HG03558 (cell line): Measurements from ENCODE around the gene XPR1.

Source experiments
- ATAC-seq: cut with Tn5 transposase; IDR thresholded peaks from one replicate; pipeline ENCODE4 v1.9.1; 2021; ENCODE audit warnings: moderate number of reproducible peaks; ENCODE audit not compliant: unreplicated experiment; ENCODE audit errors: extremely low read depth

Gene XPR1

DNA sequence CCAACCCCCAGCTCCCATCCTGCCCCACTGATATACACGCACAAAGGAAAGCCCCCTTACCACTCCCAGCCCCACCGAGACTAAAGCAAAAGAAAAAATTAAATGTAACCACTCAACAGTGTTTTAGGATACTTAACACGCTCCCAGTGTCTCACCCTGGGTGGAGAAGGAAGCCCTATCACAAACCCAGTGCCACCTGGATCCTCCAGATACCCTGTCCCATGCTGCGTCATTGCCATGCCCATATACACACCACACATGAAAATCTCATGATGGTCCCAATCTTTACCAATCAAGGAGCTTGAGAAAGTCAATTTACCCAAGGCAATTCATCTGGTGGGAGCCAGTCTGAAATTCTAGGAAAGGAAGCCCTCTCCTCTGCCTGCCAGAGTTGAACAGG, 292.1 kb downstream of the XPR1 start:
- ATAC-seq: no peak

DNA sequence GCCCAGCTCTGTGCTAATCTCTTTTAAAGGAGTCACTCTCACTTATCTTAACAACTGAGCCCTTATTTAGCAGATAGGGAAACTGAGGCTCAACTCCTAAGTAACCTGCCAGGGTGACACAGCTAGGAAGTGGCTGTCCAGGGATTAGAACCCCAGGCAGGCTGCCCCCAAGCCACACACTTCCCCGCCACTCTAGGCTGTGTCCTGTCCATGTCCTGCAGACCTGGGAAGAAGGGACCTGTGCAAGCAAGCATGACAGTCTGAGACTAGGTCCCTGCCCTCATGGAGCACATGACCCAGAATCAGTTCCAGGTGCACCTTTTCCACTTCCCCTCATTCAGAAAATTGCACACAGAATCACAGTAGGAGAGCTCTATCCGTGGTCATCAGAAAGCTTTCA, 293.1 kb downstream of the XPR1 start:
- no peak for ATAC-seq

DNA sequence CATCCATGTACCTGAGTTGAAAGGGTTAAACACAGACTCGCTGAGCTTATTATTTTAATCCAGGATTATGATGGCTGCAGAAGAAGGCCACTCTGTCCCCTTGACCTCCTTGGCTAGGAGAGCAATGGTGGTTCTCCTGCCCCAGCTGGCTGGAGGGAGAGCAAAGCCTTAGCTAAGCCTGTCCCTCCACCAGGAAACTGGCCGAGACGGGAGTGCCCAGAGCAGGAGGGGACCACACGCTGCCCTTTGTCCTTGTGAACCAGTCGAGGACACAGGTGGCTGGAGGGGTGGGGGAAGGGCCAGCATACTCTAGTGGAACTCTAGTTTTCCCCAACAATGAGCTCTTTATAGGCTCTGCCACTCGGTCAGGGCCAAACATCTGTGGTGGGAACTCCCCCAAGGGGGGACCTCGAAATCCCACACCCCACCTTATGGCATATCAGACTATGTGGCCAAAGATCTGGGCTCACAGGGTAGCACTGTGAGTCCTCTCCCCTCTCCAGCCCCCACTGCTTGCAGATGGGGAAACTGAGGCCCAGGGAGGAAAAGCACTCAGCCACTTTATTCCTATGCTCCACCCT, 293.7 kb downstream of the XPR1 start:
- ATAC-seq: no peak

DNA sequence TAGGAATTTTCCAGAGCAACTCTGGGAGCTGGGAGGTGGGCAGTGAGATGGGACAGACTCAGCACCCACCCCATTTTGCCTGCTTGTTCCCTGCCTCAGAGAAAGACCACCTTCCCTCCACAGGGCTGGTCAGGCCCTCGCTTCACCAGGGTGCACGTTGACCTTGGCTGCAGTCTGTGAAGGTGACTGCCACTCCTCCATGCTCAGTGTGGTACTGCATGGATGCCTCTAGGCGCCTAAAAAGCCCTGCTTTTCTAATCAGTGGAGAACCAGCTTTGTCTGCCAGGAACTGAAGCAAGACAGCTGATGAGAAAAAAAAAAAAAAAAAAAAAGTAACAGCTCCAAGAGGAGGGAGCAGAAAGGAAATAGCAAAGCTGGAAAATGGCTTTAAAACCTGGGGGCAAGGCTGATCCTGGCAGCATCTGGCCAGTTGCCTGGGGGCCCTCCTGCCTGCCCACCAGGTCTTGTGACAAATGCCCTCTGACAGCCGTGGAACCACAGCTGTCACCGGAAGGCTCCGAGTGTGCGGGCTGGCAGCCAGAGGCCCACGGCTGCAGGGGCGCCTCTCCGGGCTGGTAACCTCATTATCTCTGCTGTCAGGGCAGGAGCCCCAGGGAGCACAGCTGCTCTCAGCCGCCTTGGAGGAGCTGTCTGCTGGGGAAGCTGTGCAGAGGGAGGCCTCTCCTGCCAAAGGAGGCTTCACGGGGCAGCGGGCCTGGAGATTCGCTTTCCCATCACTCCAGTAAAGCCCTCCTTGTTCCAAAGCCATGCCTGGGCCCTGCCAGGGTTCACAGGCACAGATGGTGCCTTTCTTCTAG, 294.6 kb downstream of the XPR1 start:
- no peak for ATAC-seq

DNA sequence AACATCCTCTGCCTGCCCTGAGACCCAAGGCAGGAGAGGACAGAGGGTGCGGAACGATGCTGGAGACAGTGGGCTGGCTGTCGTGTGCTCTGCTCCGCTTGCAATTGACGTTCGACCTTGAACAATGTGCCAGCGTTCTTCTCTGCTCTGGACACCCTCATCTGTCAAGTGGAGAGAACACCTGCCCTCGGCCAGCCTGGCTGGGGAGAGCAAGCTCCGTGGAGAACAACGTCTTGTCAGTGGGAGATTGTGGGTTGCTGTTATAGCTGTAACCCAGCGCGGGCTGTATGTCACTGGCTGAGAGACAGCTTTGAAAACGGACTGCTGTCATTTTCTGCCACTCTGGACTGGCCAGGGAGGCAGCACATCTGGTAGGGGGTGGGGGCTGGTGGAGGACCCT, 295.5 kb downstream of the XPR1 start:
- ATAC-seq: no peak

DNA sequence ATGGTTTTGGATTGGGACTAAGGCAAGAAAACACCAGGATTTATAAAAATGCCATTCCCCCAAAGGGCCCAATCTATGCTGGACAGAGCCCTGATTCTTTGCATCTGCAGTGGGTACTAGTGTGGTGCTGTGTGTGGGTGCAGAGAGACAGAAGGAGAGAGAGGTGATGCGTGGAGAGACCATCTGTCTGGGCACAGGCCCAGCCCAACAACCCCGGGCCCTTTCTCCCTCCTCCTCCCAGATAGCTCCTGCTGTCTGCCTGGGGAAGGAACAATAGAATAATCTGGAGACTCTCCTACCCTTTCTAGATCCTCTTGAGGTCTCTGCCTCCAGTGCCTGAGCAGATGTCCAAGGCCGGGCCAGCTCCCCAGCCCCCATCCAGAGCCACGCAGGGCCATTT, 296.0 kb downstream of the XPR1 start:
- no peak for ATAC-seq

DNA sequence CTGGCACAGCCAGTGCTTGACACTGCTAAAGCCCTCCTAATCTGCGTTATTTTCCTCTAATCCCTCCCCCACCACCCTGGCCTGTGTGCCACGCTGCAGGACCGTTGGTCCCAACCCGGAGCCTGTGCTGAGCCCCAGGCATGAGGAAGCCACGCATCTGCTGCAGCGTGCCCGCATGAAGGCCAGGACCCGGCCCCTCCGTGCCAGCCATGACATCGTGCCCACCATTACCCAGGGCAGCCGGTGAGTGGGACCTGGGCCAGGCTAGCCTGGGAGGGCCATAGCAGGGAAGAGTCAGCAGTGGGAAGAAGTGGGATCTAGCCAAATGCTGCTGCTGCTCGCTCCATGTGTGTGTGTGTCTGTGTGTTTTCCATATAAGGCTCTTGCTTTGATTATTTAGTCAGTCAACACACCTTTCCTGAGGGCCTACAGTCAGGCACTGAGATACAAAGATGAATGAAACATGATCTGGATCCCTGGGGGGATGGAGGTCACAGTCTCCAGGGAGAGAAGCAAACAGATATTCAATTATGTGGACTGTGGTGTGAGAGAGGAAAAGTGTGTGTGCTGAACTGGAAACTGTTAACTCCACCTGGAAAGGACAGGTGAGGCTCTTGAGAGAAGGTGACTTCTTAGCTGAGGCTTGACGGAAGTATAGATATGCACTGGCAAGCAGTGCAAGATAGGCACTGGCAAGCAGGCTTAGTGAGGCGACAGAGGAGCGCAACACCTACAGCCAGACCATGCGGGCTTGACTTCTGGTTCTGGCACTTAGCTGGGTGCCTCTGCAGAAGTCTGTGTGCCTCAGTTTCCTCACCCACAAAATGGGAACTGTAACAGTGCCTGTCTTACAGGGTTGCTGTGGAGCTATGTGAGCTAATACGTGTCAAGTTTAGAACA, 296.8 kb downstream of the XPR1 start:
- ATAC-seq: no peak

DNA sequence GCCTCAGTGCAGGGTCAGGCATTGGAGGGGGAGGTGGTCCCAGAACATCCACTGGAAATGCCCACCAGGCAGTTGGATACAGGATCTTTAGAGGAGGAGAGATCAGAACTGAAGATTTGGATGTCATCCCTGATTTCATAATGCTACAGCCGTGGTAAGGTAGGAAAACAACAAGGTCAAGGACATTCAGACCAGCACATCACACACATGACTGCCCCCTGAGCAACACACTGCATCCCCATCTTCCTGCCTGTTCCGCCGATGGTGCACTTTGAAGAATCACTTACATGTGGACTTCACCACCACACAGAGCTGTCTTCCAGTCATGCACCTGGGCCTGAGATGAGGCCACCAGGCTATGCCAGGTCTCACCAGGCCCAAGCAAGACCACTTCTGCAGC, 297.6 kb downstream of the XPR1 start:
- no peak for ATAC-seq

DNA sequence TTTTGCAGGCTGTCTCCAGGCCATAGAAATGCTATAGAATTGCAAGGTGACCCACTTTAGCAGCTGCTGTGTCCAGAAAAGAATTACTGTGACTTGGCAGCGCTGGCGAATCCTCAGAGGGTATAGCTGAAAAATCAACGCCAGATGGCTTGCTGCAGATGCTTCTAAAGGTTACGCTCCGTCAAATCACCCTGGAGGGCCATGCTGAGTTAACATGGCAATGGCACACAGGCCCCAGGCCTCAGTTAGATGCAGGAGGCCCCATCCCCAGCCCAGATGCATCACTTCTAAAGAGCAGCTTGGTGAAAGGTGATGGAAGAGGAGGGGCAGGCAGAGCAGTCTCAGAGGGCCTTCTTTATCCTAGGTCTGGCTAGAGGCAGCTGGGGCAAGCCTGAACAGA, 298.9 kb downstream of the XPR1 start:
- ATAC-seq: no peak

DNA sequence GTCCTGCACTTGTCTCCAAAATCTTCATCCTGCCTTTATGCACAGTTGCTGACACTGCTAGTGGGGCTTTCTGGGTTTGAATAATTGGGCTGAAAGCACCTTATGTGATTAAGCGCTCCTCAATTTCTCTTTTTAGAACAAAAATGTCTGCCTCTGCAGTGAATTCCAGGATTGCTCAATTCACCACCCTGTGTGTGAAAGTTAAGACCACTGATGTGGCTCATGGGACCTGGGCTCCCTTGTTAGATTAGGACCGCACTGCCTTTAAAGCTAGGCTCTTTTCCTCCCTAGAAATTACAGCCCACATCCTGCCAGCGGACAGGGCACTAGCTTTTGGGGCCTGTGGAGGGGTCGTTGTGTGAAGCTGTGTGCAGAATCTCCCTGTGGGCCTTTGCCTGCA, 299.7 kb downstream of the XPR1 start:
- no peak for ATAC-seq

DNA sequence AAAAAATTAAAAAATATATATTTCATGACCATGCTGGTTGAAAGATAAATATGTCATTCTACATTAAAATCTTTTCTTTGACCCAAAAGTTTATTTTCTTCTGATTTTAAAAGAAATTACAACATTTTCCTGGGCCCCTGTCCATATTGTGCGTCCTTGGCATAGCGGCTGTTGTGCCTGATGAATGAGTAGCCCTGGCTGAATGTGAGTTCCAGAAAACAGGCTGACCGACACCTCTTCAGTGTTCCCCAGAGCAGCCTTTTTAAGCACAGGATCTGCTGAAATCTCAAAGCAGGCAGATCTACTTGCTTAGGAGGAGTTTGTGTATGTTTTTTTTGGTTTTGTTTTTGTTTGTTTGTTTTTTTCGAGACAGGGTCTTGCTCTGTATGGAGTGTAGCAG, 300.6 kb downstream of the XPR1 start:
- no peak for ATAC-seq

DNA sequence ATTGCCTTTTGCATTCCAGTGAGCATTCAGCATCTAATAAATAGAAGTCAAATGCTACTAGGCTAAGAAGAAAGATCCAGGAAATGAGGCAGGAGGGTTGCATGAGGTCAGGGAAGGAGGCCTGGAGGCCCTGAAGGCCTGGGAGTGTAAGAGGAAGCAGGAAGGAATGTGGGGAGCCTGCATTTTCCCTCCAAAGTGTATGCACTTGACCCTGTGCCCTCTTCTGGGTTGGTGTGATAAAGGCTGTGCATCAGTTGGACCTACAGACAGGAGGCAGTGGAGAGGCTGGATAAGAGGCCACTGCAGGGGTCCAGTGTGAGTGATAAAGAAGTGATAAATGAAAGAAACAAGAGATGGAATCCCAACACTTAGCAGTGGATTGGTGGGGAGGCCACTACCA, 301.3 kb downstream of the XPR1 start:
- no peak for ATAC-seq

DNA sequence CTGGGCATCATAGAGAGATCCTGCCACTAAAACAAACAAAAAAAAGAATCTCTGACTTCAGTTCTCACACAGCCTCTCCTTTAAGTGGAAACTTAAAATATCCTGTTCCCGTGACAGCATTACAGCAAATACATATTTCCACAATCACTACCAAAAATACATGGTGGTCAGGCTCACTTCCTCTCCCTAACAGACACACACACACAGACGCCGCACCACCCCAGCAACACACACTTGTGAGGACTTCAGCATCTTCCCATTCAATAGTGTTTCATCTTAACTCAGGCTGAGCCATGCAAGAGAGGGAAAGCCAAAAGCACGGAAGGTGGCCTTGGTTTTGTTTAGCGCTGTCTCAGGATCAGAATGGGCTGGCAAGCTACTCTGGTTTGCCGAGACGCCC, 302.7 kb downstream of the XPR1 start:
- no peak for ATAC-seq

DNA sequence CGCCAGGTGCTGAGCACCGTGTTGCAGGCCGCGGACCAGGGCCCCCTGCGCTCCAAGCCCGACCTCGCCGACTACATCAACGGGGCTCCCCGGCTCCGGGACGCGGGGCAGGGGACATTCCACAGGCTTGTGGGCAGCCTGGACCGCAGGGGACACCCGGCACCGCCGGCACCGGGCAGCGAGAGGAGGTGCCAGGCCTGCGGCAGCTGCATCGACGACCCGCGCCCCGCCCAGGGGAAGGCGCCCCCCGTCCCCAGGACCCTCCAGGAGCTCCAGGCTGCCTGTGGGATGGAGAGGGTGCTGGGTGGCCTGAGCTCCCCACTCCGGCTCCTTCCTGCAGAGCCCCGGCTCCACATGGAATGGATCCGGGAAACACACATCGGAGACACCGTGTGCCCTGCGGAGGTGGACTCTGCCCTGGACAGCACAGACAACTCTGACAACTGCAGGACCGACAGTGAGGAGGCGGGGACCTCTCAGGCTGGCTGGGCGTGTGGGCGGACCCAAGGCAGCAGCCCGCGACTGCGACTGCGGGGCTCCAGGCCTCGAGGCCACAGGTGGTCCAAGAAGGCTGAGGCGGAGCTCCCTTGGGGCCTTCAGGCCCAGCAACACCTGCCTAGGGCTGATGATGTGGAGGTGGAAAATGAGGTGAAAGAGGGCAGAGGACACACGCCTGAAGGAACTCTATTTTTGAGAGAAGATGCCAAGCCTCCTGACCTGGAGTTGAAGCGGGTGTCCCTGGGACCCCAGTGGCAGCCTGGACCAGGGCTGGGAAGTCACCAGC, 303.7 kb downstream of the XPR1 start:
- no peak for ATAC-seq

DNA sequence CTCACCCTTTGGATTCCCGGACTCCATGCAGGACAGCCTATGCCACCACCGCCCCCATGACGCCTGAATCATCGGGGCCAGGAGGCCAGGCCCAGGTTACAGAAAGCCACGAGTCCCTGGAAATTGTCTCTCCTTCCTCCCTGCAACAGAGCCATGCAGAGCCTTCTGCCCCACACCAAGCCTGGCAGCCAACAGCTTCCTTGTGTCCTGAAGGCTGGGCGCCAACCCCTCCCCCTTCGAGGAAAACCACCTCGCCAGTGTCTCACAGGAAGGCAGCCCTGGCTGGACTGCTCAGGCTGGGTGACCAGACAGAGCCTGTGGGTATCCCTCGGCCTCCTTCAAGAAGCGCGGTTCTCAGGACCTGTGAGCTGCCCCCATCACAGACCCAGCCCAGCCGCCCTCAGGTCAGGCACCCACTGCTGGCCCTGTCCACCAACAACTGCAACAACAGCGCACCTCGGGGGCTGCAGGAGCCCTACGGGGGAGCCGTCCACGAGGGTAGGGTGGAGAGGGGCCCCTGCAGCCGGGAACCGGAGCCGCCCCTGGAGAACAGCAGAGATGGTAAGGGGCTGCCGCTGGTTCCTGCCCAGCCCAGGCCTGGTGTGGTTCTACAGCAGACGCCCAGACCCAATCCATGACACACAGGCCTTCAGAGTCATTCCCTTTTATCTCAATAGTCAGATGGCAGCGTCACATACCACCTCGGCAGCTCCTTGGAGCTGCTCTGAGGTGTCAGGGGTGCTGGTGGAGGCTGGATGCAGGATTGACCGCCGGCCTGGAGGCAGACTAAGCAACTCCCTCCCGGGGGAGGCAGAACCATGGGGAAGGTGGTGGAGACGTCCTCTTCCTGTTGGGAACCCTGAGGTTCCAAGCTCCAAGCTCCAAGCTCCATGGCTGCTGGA, 304.5 kb downstream of the XPR1 start:
- no peak for ATAC-seq

DNA sequence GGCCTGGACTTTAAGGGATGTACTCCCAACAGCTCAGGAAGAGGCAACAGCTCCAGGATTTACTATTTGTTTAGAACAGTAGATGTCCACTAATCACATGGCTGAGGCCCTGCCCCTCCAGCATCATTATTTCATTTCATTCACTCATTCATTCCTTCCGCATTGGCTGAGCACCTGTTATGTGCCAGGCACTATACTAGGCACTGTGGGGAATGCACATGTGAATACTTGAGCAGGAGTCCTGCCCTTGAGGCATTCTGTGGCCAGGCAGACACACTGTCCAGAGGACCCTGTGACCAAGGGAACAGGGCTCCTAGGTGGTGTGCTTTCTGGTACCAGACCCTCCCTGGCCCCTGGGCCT, 305.2 kb downstream of the XPR1 start:
- no peak for ATAC-seq

DNA sequence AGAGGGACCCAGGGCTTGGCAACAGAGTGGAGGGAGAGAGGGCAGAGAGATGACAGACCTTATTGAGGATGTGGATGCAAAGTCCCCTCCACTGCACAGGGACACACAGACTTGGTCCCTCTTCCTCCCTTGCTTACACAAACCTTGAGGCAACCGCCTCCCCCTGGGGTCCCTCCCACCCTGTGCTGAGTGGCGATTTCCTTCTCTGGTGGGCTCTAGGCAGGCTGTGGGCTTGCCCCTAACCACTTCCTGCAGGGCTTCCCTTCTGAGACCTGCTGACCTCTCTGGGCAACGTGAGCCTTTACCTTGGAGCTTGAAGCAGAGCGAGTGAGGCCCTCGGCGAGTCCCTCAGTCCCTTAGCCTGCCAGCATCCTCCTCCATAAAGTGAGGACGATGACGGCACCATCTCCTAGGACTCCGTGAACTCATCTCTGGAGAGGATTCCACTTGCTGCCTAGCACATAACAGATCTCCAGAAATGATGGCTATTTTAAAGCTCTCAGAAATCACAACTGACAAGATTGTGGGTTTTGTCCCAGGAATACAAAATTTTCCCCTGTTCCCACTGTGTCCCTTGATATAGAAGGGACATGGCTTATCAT, 305.9 kb downstream of the XPR1 start:
- ATAC-seq: no peak

DNA sequence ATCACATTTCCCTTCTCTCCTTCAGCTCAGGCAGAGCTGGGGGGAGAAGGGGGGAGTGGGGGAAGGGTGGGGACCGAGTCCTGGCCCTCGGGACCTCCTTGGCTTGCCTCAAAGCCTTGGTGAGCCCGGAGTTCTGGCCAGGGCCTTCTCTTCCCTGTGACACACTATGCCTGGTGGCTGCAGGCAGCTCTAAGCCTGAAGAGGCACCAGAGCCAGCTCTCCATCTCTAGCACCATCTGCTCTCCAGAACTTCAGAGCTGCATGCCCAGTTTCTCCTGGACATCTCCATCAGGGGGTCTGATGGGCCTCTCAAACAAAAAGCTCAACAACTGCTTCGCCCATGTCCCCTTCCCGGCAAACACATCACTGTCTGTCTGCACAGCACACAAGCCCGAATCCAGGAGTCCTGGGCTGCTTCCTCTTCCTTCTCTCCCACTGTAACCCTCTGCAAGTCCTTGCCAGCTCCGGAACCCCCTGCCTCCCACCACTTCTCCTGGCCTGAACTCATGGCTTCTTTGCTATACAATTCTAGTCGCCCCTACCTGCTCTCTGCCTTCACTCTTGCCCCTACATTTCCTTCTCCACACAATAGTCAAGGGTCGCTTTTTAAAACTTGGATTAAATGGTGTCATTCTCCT, 307.4 kb downstream of the XPR1 start:
- ATAC-seq: no peak

DNA sequence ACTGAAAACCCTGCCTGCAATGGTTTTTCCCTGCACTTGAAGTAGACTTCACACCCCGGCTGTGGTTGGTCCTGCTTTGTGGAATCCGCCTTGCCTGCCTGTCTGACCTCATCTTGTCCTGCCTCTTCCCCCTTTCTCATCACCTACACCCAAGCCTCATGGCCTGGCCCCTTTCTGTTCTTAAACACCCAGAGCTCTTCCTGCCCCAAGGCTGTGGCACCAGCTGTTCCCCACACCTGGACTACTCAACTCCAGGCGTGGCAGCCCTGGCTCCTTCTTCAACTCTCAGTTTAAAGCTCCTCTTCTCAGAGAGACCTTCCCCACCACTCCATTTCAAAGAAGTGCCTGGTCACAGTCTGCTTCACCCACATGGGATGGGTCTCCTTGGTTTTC, 307.9 kb downstream of the XPR1 start:
- no peak for ATAC-seq
